ENCODE data around the gene SUGCT. TPM values are rescaled to one million over a fixed set of nuclear protein-coding genes. Genes with fewer than 3 reads are reported as not detected.

The SUGCT gene
- total RNA-seq, 2 donors from 2014 or later, result 0.68 to 2.5 TPM

DNA sequence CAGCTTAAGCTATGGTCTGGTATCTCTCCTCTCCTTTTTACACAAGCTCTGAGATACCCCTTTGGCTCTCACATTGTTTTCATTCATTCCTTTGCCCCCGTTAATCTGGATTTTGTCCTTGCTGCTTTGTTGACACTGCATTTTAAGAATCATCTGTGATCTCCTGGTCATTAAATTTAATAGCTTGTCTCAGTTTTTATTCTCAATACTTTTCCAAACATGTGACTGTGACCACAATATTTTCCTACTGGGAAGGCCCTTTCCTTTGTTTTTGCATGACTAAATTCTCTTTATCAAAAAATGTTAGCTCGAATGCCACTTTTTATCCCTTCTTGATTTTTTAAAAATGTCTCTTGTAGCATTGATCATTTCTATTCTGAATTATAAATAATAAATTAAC lies 171.2 kb downstream of the SUGCT start:
- no peaks in the 10 kb centered on the region for H3K36me3 Mint-ChIP-seq (ENCODE audit: low read depth)
- no peak for ATAC-seq
- no peak overlapping the region for H3K27ac Mint-ChIP-seq
- no peak for DNase-seq
- H3K4me1 Mint-ChIP-seq, result no peaks in the 10 kb centered on the region
- H3K9me3 ChIP-seq (ENCODE audit: control insufficient read depth, low read length, poor library complexity, severe bottlenecking), result no peaks in the 10 kb centered on the region
- H3K27me3 Mint-ChIP-seq, result peaks cover 18% of the 10 kb centered on the region
- no peak overlapping the region for H3K4me3 Mint-ChIP-seq

GRCh38 chr7:40306596-40306995 lies 171.8 kb downstream of the SUGCT start:
- ATAC-seq (no peak), DNase-seq (no peak)
- H3K36me3 Mint-ChIP-seq (ENCODE audit: low read depth), result no peaks in the 10 kb centered on the region
- H3K9me3 ChIP-seq (ENCODE audit: control insufficient read depth, low read length, poor library complexity, severe bottlenecking), result no peaks in the 10 kb centered on the region
- H3K27ac Mint-ChIP-seq, result no peak overlapping the region
- H3K4me3 Mint-ChIP-seq, result no peak overlapping the region
- peaks cover 14% of the 10 kb centered on the region for H3K27me3 Mint-ChIP-seq
- H3K4me1 Mint-ChIP-seq, result no peaks in the 10 kb centered on the region

GRCh38 chr7:40310258-40310657 lies 175.5 kb downstream of the SUGCT start:
- no peaks in the 10 kb centered on the region for H3K4me1 Mint-ChIP-seq
- DNase-seq (no peak), ATAC-seq (no peak)
- H3K4me3 Mint-ChIP-seq, result no peak overlapping the region
- no peak overlapping the region for H3K27ac Mint-ChIP-seq
- no peaks in the 10 kb centered on the region for H3K36me3 Mint-ChIP-seq (ENCODE audit: low read depth)
- H3K9me3 ChIP-seq (ENCODE audit: control insufficient read depth, low read length, poor library complexity, severe bottlenecking), result no peaks in the 10 kb centered on the region
- peaks cover 7% of the 10 kb centered on the region for H3K27me3 Mint-ChIP-seq

DNA sequence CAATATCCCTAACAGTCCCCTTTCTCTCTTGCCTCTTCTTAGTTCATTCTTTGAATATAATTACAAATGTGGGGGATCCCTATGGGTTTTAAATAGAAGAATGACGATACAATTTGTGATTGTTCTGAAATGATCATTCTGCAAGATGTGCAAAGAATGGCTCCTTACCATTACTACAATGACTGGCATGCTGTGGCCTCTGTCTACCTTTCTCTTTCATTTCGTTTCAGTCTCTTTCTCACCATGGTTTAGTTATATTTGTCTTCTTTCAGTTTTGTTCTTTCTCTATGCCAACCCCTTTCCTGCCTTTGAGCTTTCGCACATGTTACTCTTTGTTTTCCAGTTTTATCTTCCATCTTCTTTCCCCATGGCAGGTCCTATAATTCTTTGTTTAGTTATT lies 176.5 kb downstream of the SUGCT start:
- Mint-ChIP-seq H3K27ac (no peak overlapping the region), H3K4me3 (no peak overlapping the region), H3K27me3 (peaks cover 7% of the 10 kb centered on the region), H3K4me1 (no peaks in the 10 kb centered on the region), H3K36me3 (ENCODE audit: low read depth) (no peaks in the 10 kb centered on the region)
- DNase-seq (no peak), ATAC-seq (no peak)
- no peaks in the 10 kb centered on the region for H3K9me3 ChIP-seq (ENCODE audit: control insufficient read depth, low read length, poor library complexity, severe bottlenecking)

GRCh38 chr7:40315277-40315676 lies 180.5 kb downstream of the SUGCT start:
- Mint-ChIP-seq H3K4me1 (no peaks in the 10 kb centered on the region), H3K36me3 (ENCODE audit: low read depth) (no peaks in the 10 kb centered on the region), H3K27me3 (no peaks in the 10 kb centered on the region), H3K4me3 (no peak overlapping the region), H3K27ac (no peak overlapping the region)
- no peaks in the 10 kb centered on the region for H3K9me3 ChIP-seq (ENCODE audit: control insufficient read depth, low read length, poor library complexity, severe bottlenecking)
- no peak for DNase-seq
- ATAC-seq, result no peak

GRCh38 chr7:40316176-40316575 lies 181.4 kb downstream of the SUGCT start:
- H3K4me1 Mint-ChIP-seq, result no peaks in the 10 kb centered on the region
- ATAC-seq (no peak), DNase-seq (no peak)
- no peaks in the 10 kb centered on the region for H3K27me3 Mint-ChIP-seq
- no peaks in the 10 kb centered on the region for H3K9me3 ChIP-seq (ENCODE audit: control insufficient read depth, low read length, poor library complexity, severe bottlenecking)
- no peak overlapping the region for H3K4me3 Mint-ChIP-seq
- no peaks in the 10 kb centered on the region for H3K36me3 Mint-ChIP-seq (ENCODE audit: low read depth)
- H3K27ac Mint-ChIP-seq, result no peak overlapping the region

GRCh38 chr7:40324914-40325313 lies 190.1 kb downstream of the SUGCT start:
- DNase-seq, result no peak
- Mint-ChIP-seq H3K4me1 (peaks cover 3% of the 10 kb centered on the region), H3K4me3 (no peak overlapping the region), H3K27me3 (peaks cover 8% of the 10 kb centered on the region), H3K36me3 (ENCODE audit: low read depth) (no peaks in the 10 kb centered on the region), H3K27ac (no peak overlapping the region)
- no peaks in the 10 kb centered on the region for H3K9me3 ChIP-seq (ENCODE audit: control insufficient read depth, low read length, poor library complexity, severe bottlenecking)
- no peak for ATAC-seq

- Mint-ChIP-seq H3K4me1 (peaks cover 3% of the 10 kb centered on the region), H3K27me3 (peaks cover 9% of the 10 kb centered on the region), H3K4me3 (no peak overlapping the region), H3K27ac (no peak overlapping the region), H3K36me3 (ENCODE audit: low read depth) (no peaks in the 10 kb centered on the region)
- DNase-seq, result no peak
- H3K9me3 ChIP-seq (ENCODE audit: control insufficient read depth, low read length, poor library complexity, severe bottlenecking), result no peaks in the 10 kb centered on the region
- no peak for ATAC-seq
Observed at GRCh38 chr7:40327113-40327512, 192.3 kb downstream of the SUGCT start.

DNA sequence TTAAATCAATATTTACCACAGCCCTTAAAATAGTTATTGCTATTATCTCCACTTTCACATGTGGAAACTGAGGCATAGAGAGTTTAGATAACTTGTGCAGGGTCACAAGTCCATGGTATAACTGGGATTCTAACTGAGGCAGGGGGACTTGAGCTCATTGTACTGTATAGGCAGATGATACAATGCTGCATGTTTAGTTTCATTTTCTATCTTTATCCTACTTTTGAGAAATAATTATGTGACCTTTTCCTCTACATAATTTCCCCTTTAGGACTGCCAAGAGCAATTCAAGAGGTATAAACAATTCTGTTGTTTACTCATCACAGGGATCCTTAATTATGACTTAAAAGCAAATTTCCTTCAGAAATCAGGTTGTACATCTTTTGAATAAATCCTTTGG lies 193.1 kb downstream of the SUGCT start:
- no peak for ATAC-seq
- H3K27ac Mint-ChIP-seq, result no peak overlapping the region

GRCh38 chr7:40329601-40330153 lies 194.9 kb downstream of the SUGCT start:
- Mint-ChIP-seq H3K4me1 (peaks cover 3% of the 10 kb centered on the region), H3K36me3 (ENCODE audit: low read depth) (no peaks in the 10 kb centered on the region), H3K4me3 (no peak overlapping the region), H3K27ac (no peak overlapping the region), H3K27me3 (peaks cover 7% of the 10 kb centered on the region)
- ATAC-seq (no peak), DNase-seq (no peak)
- no peaks in the 10 kb centered on the region for H3K9me3 ChIP-seq (ENCODE audit: control insufficient read depth, low read length, poor library complexity, severe bottlenecking)

More for the DNA sequence above, 193.1 kb downstream of the SUGCT start:
- Mint-ChIP-seq H3K4me3 (no peak overlapping the region), H3K4me1 (peaks cover 3% of the 10 kb centered on the region), H3K27me3 (peaks cover 9% of the 10 kb centered on the region), H3K36me3 (ENCODE audit: low read depth) (no peaks in the 10 kb centered on the region)
- no peaks in the 10 kb centered on the region for H3K9me3 ChIP-seq (ENCODE audit: control insufficient read depth, low read length, poor library complexity, severe bottlenecking)
- DNase-seq, result no peak

- Mint-ChIP-seq H3K27me3 (peaks cover 5% of the 10 kb centered on the region), H3K4me3 (no peak overlapping the region), H3K4me1 (peaks cover 3% of the 10 kb centered on the region), H3K27ac (no peak overlapping the region), H3K36me3 (ENCODE audit: low read depth) (no peaks in the 10 kb centered on the region)
- DNase-seq, result no peak
- no peaks in the 10 kb centered on the region for H3K9me3 ChIP-seq (ENCODE audit: control insufficient read depth, low read length, poor library complexity, severe bottlenecking)
- no peak for ATAC-seq
Observed at GRCh38 chr7:40330408-40330807, 195.6 kb downstream of the SUGCT start.

DNA sequence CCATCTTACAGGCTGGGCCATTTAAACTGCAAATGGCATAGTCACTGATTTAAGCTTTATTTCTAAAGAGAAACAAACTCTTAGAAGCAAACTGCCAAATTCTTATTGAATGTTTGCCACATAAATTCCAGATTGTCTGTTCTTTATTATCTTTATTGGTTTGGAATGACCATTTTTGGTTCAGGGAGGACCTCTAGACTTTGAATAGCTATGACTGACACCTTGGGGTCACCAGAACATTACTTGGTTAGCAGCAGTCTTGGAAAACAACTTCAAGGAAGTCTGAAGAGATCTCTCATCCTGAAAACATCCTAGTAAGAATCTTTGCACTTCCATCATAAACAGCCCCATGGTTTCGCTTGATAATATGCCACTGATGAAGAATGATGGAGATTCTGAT lies 197.1 kb downstream of the SUGCT start:
- DNase-seq (no peak), ATAC-seq (no peak)
- H3K36me3 Mint-ChIP-seq (ENCODE audit: low read depth), result no peaks in the 10 kb centered on the region
- no peak overlapping the region for H3K4me3 Mint-ChIP-seq
- H3K9me3 ChIP-seq (ENCODE audit: control insufficient read depth, low read length, poor library complexity, severe bottlenecking), result no peaks in the 10 kb centered on the region
- no peak overlapping the region for H3K27ac Mint-ChIP-seq
- peaks cover 5% of the 10 kb centered on the region for H3K27me3 Mint-ChIP-seq
- H3K4me1 Mint-ChIP-seq, result peaks cover 3% of the 10 kb centered on the region

DNA sequence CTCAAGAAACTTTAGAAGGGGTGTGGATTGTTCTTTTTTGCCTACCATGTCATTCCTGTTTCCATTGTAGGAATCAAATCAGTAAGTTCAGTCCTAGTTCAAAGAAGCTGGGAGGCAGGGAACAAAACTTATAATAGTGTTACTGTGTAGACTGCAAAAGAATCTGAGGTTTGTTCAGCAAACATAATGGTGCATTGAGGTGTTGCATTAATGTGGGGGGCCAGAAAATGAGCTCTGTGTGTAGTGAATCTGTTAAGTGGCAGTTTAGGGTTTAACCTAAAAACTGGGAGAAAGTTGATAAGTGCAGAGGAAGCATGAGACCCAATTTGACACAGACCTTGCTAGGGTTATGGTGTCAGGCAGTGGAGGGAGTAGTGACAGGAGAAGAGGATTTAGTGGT lies 197.7 kb downstream of the SUGCT start:
- no peak overlapping the region for H3K4me3 Mint-ChIP-seq
- ATAC-seq (no peak), DNase-seq (no peak)
- H3K27ac Mint-ChIP-seq, result no peak overlapping the region
- peaks cover 3% of the 10 kb centered on the region for H3K4me1 Mint-ChIP-seq
- H3K27me3 Mint-ChIP-seq, result peaks cover 5% of the 10 kb centered on the region
- H3K9me3 ChIP-seq (ENCODE audit: control insufficient read depth, low read length, poor library complexity, severe bottlenecking), result no peaks in the 10 kb centered on the region
- no peaks in the 10 kb centered on the region for H3K36me3 Mint-ChIP-seq (ENCODE audit: low read depth)

DNA sequence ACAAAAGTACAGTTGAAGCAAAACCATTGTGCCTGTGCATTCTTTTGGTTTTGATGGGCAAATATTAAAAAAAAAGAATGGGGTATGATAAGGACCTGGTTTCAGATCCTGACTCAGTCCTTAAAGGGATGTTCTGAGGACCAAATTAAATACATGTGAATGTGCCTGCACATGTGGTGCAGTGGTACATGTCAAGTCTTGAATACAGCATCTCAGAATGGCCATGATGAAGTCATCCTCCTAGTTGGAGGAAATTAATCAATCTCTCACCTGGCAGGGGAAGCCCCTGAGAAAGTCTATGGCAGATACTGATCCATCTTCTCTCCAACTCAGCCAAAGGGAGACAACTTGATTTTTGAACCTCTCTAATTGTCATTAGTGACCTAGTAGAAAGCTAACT lies 207.0 kb downstream of the SUGCT start:
- Mint-ChIP-seq H3K27ac (no peak overlapping the region), H3K4me1 (no peaks in the 10 kb centered on the region), H3K27me3 (no peaks in the 10 kb centered on the region), H3K36me3 (ENCODE audit: low read depth) (no peaks in the 10 kb centered on the region), H3K4me3 (no peak overlapping the region)
- DNase-seq, result no peak
- no peak for ATAC-seq
- H3K9me3 ChIP-seq (ENCODE audit: control insufficient read depth, low read length, poor library complexity, severe bottlenecking), result no peaks in the 10 kb centered on the region
